C4-2B (cell line): ENCODE results near the gene CPSF4L.

ENCODE experiments used
- CTCF ChIP-seq: fragments of 450-650 bp; conservative IDR thresholded peaks from 2 replicates; pipeline ENCODE4 v1.5.1; 2017; ENCODE audit warnings: mild to moderate bottlenecking
- ZFX ChIP-seq: fragments of 450-650 bp; IDR thresholded peaks from 2 replicates; pipeline ENCODE4 v1.6.1; 2017

GRCh38 chr17:73237714-73238113 lies 24.0 kb downstream of the CPSF4L start:
- no peak for TF ChIP-seq CTCF
- TF ChIP-seq ZFX: no peak
